GM10266 (cell line): ENCODE data around the gene ARHGEF38.

Experiments
- DNase-seq: peaks from one replicate; pipeline ENCODE4 v3.0.0; 2012; ENCODE audit errors: extremely low spot score
- CTCF ChIP-seq: IDR thresholded peaks from 2 replicates; pipeline ENCODE4 v1.5.1; 2012; ENCODE audit warnings: mild to moderate bottlenecking, low read depth; ENCODE audit not compliant: control insufficient read depth, insufficient read depth; ENCODE audit errors: missing control alignments

ARHGEF38 gene

GRCh38 chr4:105623099-105623498 is 70.7 kb downstream of the ARHGEF38 start:
- no peak for TF ChIP-seq CTCF
- no peak for DNase-seq

DNA sequence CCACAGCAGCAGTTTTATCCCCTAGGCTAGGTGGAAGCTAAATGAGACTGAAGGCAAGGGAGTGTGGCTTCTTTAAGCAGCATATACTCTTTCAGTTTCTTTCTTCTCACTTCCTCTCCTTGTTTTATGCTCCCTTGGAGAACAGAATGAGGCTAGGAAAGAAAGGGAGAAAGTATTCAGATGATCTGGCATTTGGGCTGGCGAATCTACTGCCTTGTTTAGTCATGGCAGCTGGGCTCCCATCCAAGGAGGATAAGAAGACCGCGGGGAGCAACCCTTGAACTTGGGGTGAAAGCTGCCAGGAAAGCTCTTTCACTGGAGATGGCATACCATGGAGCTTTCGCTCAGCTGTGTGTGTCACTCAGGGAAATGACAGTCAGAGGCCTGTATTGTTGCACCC is 72.1 kb downstream of the ARHGEF38 start:
- peak; percentile 18 for DNase-seq
- no peak for TF ChIP-seq CTCF

DNA sequence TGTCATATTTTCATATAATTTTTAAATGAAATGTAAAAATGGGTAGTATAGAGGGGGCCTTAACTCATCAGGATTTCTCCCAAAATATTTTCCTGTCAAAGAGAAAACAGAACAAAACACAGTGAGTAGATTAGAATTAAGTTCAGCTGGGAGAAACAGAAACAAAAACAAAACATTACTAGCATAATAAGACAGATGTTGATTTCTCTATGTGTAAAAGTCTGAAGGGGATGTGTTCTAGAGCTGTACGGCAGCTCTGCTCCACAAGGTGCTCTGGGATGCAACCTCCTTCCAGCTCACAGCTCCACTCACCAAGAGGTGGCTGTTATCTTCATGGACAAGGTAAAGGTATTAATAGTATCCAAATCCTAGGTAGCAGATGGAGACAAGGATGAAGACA is 72.8 kb downstream of the ARHGEF38 start:
- TF ChIP-seq CTCF = no peak
- no peak for DNase-seq

GRCh38 chr4:105626846-105627245 is 74.4 kb downstream of the ARHGEF38 start:
- no peak for DNase-seq
- no peak for TF ChIP-seq CTCF

- no peak for TF ChIP-seq CTCF
- no peak for DNase-seq
Measured at GRCh38 chr4:105627620-105628019, 75.2 kb downstream of the ARHGEF38 start.

DNA sequence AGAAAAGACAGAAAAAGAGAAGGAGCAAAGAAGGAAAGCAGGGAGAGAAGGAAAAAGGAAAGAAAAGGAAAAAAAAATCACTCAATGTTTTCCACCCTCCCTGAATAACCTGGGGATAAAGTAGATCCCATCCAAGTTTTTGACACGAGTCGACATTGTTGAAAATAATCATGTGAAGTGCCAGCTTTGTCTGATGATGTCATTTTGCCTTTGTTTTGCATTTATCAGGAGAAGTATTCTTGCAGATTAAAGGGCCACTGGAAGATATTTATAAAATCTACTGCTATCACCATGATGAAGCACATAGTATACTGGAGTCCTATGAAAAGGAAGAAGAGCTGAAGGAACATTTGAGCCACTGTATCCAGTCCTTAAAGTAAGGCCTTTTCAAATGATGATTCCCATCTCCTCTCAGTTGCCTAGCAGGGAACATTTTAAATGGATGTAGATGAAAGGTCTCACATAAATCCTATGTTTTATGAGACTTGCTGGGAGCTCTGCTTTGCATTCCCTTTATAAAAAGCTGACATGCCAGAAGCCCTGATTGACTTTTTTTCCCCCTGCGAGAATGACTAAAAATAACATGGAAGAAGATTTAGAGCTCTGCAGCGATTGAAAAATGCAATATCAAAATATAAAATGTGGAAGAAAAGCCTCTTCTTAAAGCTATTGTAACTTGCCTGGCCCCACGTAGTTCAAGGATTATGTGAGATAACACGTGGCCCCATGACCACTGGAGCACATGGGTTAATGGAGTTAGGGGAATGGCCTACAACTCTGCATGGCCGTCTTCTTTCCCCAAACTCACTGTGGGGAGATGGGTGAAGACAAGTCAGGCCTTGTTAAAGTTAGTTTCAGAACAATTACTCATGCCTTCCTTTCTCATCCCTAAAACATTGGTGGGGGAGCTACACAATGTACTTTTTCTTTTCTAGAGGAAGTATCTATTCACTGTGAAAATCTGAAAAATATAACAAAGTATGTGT is 78.5 kb downstream of the ARHGEF38 start:
- DNase-seq = no peak
- TF ChIP-seq CTCF = no peak

DNA sequence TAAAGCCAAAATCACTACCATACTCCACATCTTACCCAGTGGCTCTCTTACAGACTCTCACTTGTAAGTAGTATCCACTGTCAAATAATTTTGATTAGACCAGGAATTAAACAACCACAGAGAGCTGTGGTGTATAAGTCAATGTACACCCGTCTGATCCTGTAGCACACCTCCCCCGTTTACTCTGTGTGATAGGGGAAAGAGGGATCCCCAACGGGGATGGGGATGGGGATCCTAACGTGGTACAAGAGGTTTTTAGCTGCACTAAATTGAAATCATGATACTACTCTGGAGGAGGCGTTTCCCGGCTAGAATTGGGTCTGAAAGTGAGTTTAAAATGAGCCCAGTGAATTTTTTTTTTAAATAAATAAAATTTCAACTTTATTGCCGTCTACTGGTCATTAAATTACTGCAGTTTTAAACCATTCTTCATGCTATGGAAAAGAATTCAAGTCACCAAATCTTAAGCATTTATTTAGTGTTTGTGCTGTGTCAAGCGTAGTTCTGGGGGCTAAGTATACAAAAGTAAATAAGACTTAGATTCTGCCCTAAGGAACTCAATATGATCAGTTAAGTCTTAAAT is 79.5 kb downstream of the ARHGEF38 start:
- no peak for TF ChIP-seq CTCF
- DNase-seq = no peak
